ENCODE measurements around the gene RAD9A.

RAD9A gene

DNA sequence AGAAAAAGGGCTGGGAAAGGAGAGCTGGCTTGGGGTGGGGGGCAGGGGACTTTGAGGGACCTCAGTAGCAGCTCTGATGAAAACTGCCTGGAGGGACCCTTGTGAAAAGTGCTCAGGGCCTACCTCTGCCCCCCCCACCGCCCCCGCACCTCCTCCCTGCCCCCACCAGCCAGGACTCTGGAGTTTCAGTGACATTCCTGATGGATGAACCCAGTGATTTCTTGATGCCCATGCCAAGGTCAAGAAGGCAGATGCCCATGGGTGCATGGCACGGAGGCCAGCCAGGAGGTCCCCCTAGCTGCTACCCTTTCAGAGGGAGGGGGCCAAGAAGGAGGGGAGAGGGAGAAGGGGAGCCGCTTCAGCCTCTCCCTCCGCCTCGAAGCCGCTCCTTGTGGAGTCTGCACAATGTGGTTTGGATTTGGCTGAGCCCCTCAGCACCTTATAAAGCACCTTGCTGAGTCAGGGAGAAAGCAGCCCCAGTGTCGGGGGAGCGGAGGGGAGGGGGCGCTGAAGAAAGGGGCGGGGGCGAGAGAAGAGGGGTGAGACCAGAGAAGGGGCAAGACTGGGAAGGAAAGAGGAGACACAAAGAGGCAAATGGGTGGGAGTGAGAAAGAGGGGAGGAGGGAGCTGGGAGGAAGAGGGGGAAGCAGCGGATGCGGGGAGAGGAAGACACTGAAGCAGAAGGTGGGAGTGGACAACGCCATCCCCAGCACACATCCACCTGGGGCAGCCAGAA lies 16.3 kb upstream of the RAD9A start:
- no peak for DNase-seq

DNA sequence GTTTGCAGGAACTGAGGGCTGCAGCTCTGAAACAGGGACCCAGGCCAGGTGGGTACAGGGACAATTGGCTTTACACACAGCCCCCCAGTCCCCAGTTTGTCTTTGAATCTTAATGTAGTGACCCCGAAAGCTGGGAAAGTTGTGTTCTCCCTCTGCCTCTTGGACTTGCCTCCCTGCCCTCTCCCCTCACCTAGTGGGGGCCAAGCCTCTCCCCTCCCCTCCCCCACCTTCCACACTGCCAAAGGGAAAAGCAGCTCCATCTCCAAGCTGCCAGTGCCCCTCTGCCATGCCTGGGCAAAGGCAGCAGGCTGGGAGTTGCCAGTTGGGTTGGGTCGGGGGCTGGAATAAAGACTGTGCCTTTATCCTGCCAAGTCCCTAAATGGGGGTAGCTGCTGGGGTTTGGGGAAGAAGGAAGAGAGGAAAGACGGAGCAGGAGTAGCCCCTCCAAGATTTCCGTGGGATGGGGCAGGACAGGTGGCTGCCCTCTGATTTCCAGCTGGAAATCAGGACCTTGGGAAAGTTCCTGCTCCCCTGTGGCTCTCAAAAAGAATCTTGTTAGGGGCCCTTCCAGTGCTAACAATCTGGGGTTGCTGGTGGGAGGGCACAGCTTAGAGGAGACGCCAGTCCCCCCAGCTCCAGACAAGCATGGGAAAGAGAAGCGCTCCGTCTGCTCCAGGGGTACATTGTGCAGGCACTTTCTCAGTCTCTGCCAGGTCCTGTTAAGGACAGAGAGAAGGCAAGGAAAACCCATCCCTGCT lies 15.5 kb upstream of the RAD9A start:
- DNase-seq, result no peak

DNA sequence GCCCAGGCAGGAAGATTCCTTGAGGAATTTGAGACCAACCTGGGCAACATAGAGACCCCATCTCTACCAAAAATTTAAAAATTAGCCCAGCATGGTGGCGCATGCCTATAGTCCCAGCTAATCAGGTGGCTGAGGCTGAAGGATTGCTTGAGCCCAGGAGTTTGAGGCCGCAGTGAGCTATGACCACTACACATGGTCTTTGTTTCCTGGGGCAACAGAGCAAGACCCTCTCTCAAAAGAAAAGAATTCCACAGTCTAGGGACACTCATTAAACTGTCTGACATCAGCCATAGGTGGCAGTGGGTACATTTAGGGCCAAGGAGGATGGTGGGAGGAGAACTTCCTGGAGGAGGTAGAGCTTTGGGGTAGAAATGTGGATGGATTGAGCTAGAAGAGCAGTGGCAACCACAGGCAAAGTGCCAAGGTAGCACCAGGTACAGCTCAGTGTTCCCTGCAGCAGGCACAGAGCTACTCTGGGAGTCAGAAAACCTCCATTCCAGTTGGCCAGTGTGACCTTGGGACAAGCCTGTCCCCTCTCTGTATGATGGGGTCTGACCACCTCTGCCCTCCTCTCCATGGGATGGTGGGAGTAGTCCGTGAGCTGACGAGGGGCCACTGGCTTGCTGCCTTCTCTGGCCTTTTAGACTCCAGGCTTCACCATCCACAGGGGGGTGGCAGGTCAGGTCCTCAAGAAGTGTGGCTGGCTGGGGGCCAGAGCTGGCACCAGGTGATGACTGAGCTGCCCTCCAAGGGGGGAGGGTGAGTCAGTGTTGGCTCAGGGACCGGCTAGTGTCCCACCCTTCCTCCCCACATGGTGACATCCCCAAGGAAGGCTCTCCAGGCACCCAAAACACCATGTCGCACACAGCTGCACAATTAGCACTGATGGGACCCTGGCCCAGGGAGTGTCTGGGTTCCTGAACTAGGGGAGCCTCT lies 14.6 kb upstream of the RAD9A start:
- DNase-seq, result no peak

DNA sequence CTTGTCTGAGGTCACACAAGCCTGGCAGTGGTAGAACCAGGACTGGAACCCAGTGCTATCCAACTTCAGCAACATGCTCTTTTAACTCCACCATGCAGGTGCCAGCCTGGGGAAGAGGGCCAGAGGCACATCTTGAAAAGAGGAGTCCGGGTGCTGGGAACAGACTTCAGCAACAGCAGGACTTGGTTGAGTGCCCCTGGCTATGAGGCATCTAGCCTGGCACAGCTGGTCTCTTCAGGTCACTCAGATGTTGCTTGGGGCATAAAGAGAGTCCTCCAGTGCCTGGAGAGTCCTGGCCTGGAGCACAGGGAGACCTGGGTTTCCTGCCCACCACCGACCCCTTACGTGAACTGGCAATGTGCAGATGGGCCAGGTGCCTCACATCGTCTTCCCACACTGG lies 13.2 kb upstream of the RAD9A start:
- no peak for DNase-seq

DNA sequence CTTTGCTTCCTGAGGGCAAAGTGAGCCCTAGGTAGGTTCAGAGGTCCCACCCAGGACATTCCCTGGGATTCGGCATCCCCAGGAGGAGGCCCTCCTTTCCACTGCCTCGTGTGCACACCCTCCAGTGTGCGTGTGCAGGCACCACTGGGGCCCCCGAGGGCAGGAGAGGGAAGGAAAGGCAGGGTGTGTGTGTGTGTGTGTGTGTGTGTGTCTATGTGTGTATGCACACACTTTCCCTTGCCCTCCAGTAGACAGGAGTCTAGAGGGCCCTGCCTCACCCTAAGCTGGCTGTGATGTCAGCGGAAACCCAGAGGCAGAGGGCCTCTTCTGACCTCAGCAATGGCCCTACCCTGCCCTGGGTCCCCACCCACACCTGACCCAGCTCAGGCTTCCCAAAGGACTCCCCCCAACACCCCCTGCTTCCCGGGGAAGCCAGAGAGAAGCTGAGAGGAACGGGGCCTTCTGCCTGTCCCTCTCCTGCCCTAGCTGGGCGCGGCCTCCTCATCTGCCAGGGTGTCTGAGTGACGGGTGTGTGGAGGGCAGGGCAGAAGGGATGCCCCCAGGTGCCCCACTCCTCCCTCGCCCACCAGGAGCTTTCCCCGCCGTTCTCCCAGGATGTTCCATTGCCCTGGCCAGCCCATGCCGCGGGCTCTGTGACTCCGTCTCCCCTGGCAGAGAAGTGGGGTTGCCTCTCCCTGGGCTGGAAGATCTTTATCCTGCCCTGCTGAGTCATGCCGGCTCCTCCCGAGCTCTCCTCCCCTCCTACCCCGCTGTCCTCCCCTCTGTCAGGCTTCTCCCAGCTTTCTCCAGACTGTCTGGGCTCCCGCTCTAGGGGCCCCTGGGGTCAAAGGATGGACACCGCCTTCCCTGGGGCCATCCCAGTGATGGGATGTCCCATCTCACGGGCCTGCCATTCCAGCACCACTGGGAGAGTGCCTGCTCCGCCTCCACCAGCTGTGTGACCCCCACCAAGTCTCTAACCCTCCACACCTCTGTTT lies 12.4 kb upstream of the RAD9A start:
- DNase-seq, result no peak

DNA sequence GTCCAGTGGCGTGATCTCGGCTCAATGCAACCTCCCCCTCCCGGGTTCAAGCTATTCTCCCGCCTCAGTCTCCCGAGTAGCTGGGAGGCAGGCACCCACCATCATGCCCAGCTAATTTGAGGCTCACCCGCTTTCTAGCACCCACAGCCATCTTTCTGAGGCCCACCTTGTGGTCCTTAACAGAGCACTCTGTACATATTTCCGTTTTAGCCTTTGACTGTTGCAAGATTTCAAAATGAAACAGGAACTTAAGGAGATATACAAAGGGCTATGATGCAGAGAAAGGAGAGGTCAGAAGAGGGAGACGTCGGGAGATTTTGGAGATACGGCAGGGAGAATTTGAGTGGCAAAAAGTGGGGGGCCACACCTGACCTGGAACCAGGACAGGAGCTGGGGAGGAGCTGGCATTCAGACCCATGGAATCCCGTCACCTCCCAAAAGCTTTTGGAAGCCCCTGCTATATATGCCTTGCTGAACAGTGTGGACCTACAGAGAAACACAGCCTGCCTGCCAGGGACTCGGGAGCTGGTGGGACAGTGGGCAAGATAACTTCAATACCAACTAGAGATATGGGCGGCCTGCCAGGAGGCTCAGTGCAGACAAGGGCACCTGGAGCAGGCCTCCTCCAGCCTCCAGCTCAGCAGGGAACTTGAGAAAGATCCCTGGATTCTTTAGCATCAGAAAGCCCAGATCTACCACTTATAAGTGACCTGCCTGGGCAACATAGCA lies 10.4 kb upstream of the RAD9A start:
- DNase-seq, result no peak

DNA sequence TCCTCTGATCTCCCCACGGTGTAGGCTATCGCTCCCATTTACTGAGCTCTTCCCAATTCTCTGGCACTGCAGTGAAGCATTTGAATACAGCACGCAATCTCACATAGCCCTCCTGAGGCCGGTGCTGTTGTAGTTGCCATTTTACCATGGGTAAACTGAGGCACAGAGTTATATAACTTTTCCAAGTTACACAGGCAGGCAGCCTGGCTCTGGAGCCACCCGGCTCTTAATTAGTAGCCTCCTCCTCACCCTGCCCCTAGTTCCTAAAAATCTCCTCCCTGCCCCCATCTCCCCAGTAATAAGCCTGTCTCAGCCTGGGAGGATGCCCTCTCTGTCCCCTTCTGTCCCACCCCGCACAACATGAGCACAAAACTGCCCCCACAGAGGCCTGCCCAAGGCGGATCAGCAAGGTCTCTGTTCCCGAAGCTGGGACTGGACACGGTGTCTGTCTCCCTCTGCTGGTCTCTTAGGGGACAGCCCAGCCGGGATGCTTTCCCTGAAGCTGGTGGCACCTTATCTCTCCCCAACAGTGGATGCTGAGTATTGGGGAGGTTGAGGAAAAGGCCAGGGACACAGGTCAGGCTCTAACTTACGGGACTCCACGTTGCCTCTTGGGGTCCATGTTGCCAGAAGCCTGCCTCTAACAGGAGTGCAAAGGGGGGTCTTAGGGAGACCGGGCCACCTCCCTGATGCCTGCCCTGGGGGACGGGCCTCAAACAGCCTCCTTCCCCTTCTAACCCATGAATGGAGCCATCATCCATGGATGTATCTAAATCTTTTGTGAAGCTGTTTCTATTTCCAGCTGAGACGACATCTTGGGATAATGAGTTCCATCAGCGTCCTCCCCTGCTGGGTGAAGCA lies 9.3 kb upstream of the RAD9A start:
- DNase-seq, result no peak

DNA sequence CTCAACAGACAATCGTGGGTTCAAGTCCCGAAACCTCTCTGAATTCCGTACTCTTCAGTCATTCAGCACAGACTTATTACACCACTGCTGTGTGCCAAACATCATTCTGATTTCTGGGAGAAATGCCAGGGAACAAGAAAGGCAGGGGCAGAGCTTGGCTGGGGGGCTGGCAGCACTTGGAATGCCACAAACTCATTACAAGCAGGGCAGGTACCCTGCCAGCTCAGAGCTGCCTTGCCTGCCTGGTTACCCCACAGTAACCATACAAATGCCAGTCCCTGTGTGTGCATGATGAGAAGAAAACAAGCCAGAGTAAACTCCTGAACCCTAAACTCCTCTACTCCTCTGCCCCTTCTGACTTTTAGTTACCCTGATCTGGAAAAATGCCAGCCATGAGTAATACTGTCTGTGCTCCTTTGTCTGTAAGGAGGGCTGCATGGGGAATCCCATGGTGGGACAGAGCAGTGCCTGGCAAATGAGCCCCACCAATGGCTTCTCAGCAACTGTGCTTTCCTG lies 6.9 kb upstream of the RAD9A start:
- no peak for DNase-seq

DNA sequence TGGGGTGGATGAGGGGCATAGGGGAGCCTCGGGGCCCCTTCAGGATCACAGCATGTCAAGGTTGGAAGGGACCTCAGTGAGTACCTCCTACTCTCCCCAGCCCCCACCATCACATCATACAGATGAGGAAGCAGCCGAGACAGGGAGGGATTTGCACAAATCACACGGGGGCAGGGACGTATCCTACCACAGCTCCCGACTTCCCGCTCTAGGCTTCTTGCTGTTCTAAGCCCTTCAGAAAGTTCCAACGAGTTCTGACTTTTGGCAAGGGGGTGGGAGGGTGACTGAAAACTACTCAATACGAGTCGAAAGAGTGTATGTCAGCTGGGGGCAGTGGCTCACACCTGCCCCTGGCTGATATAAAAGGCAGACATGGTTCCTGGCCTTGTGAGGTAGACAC lies 4.7 kb upstream of the RAD9A start:
- DNase-seq, result no peak

DNA sequence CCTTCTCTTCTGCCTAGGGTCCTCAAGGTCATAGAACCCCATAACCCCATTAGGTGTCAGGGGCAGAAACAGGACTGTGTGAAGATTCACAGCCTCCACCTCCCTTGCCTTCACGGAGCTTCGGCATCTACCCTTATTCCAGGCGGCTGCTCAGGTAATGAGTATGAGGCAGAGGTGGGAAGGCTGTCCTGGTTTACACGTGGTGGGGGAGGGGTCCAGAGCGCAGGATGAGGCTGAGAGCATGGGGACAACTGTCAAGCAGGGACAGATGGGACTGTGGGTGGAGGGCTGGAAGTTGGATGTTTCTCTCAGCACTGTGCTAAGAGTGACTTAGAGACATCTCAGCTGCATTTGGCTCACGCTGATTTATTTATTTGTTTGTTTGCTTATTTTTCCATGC lies 4.3 kb upstream of the RAD9A start:
- no peak for DNase-seq

DNA sequence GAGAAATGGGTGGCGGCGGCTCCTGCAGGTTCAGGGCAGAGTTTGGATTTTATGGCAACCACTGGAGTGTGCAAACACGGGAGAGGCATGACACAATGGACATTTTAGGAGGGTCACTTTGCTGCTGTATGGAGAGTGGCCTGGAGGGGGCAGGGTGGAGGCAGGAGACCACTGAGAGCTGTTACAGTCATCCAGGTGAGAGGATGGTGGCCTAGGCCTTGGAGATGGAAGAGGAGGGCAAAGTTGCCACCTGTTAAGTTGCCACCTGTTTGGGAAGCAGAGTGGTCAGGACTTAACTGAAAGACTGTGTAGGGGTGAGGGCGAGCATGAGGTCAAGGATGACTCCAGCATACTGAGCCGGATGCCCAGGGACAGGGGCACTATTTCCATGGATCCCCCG lies 2.3 kb upstream of the RAD9A start:
- no peak for DNase-seq

DNA sequence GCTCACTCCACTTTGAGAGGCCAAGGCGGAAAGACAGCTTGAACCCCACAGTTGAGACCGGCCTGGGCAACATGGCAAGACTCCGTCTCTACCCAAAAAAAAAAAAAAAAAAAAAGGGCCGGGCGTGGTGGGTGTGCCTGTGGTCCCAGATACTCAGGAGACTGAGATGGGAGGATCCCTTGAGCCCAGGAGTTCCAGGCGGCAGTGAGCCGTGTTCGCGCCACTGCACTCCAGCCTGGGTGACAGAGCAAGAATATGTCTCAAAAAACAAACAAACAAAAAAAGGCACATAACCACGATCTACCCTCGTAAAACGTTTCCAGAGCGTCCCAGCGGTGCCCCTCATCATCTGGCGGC lies 861 bp upstream of the RAD9A start:
- DNase-seq, result no peak

DNA sequence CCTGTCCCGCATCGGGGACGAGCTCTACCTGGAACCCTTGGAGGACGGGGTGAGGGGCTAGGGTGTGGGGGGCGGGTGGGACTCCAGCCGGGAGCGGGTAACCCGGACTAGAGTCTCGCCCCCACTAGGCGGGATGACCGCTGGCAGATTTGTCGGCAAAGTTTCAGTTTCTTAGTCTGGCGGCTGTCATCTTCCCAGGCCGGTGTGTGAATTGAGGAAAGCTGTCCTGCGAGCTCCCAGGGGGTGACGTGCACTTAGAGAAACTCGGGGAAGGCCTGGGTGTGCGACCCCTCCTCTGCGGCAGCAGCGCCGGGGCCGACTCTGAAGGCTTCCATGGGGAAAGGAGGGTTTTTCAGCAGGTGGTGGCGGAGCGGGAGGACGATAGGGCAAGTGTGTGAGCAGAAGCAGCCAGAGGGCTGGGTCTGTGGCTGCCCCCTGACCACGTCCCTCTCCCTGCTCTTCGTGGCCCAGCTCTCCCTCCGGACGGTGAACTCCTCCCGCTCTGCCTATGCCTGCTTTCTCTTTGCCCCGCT lies 463 bp downstream of the RAD9A start:
- DNase-seq, result no peak

DNA sequence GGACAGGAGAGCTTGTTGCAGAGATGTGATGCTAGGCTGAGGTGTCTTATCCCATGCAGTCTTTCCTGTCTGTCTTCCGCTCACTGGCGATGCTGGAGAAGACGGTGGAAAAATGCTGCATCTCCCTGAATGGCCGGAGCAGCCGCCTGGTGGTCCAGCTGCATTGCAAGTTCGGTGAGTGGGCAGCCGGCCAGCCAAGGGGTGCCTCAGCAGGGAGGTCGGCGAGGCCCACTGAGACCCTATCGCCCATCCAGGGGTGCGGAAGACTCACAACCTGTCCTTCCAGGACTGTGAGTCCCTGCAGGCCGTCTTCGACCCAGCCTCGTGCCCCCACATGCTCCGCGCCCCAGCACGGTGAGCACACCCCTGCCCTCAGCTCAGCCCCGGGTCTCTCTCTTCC lies 1.7 kb downstream of the RAD9A start:
- no peak for DNase-seq

DNA sequence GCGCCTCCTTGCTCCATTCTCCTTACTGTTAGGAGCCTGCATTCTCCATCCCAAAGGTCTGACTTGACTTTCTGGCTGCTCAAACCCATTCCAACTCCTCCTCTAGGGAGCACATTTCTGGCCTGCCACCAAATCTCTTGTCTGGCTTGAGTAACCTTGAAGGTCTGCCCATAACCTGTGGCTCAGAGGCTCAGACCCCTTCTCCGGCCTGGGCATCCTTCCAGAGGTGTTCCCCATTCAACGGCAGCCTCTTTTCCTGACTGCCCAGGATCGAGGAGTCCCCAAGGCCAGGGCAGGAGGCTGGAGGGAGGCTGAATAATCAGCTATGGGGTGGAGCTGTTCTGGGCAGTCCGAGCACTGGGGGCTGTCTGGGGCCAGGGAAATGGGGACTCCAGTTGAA lies 2.2 kb downstream of the RAD9A start:
- no peak for DNase-seq

DNA sequence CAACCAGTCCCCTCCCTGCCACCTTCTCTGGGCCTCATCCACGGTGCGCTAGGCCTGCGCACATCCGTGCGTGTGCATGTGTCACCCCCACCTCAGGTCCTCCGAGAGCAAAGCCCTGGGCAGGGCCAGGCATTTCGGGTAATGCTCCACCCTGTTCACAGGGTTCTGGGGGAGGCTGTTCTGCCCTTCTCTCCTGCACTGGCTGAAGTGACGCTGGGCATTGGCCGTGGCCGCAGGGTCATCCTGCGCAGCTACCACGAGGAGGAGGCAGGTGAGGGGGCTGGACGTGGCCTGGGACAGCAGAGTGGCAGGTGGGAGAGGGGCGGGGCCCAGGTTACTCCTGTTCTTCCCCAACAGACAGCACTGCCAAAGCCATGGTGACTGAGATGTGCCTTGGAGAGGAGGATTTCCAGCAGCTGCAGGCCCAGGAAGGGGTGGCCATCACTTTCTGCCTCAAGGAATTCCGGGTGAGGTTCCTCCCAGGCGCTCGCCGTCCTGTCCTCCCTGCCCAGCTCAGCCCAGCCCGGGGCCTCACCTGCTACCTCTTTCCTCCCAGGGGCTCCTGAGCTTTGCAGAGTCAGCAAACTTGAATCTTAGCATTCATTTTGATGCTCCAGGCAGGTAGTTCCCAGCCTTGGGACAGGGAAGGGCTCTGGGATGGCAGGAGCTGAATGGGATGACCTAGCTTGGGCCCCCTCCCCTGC lies 3.9 kb downstream of the RAD9A start:
- DNase-seq, result no peak

DNA sequence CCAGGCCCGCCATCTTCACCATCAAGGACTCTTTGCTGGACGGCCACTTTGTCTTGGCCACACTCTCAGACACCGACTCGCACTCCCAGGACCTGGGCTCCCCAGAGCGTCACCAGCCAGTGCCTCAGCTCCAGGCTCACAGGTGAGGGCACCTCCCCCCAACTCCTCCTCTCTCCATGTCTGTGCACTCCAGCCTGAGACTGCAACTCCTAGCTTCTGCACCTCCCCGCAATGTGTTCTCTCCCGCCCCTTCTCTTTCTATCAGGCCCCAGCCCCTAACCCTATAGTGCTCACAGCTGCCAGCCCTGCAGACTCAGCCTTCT lies 4.4 kb downstream of the RAD9A start:
- DNase-seq, result no peak

DNA sequence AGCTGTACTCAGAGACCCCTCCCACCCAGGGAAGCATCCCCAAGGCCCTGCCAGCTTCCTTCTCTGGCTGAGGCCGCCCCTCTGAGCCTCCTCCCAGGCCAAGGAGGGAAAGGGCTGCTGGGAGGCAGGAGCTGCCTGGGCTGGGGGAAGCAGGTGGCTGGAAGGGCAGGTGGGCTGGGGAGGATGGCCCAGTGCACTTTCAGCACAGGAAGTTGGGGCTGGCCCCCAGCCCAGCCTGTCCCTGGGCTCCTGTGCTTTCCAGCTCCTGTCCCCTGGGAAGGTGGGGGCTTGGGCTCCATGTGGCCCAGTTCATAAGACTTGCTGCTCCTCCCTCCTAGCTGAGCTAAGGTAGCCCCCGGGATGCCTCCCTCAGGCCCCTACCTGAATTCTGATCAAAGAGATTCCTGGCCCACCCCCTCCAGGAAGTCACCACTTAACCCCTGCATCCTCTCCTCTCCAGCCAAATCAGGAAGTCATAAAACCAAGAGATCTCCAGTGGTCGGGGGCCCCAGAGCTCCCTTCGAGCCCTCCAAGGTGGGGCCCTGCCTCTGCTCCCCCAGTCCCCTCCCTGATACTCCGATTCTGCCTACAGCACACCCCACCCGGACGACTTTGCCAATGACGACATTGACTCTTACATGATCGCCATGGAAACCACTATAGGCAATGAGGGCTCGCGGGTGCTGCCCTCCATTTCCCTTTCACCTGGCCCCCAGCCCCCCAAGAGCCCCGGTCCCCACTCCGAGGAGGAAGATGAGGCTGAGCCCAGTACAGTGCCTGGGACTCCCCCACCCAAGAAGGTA lies 5.0 kb downstream of the RAD9A start:
- DNase-seq, result no peak

DNA sequence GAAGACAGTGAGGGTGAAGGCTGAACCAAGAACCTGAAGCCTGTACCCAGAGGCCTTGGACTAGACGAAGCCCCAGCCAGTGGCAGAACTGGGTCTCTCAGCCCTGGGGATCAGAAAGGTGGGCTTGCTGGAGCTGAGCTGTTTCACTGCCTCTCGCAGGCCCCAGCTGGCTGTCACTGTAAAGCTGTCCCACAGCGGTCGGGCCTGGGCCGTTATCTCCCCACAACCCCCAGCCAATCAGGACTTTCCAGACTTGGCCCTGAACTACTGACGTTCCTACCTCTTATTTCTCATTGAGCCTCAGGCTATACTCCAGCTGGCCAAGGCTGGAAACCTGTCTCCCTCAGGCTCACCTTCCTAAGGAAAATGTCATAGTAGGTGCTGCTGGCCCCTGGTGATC lies 5.8 kb downstream of the RAD9A start:
- no peak for DNase-seq

Measured in DMS 273 treated with DMSO at 0.1 percent for 48 hours (cell line).